Measurements from ENCODE around the gene PID1. TPM values are rescaled to one million over a fixed set of nuclear protein-coding genes. Genes with fewer than 3 reads are reported as not detected.
"Not testable (repeated sequence)": the region's sequence is repeated elsewhere in the genome, so short reads cannot be mapped to it uniquely, and the experiment has no call there.

Gene PID1
- total RNA-seq, 2 donors from 2014 or later, result 66.2 to 109 TPM

DNA sequence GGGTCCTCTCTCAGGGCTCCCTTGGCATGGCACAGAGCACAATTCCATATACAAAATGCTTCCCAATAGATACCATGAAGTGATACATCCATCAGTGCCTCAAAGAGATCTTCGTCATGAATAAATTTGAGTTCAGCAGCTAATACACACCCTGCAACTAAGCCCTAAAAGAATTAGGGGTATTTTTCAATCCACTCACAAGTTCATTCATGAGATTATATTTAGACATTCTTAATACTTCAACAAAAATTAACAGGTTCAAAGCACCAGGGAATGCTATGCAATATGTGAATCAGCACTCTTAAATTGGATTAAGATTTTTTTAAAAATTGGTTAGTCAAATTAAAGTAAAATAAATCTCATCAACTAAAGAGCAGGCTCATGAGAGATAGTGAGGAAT lies 79.7 kb downstream of the PID1 start:
- ATAC-seq (ENCODE audit: insufficient number of reproducible peaks, low FRiP score, low read depth), result no peak
- no peak for DNase-seq (ENCODE audit: low spot score)

DNA sequence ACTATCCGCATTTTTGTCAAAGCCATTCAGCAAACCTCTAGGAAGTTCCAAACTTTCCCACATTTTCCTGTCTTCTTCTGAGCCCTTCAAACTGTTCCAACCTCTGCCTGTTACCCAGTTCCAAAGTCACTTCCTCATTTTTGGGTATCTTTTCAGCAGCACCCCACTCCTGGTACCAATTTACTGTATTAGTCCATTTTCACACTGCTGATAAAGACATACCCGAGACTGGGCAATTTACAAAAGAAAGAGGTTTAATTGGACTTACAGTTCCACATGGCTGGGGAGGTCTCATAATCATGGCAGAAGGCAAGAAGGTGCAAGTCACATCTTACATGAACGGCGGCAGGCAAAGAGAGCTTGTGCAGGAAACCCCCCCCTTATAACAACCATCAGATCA lies 84.0 kb downstream of the PID1 start:
- not testable (repeated sequence) for H3K4me3 ChIP-seq; H3K27ac ChIP-seq; H3K9me3 ChIP-seq; H3K36me3 ChIP-seq; ATAC-seq (ENCODE audit: insufficient number of reproducible peaks, low FRiP score, low read depth); H3K27me3 ChIP-seq (replicated peaks; ENCODE audit: insufficient read depth); DNase-seq (ENCODE audit: low spot score)
- H3K4me1 ChIP-seq (ENCODE audit: control insufficient read depth in 1 of 2, low read depth in 2 of 2), result peaks cover 0 to 24% of the 10 kb centered on the region in 2 donors

More for the DNA sequence above, 79.7 kb downstream of the PID1 start:
- Histone ChIP-seq H3K9me3 (no peaks in the 10 kb centered on the region), H3K36me3 (no peaks in the 10 kb centered on the region), H3K27ac (no peak overlapping the region), H3K4me3 (no peak overlapping the region), H3K27me3 (replicated peaks; ENCODE audit: insufficient read depth) (no peaks in the 10 kb centered on the region), H3K4me1 (ENCODE audit: control insufficient read depth in 1 of 2, low read depth in 2 of 2) (peaks cover 0 to 11% of the 10 kb centered on the region in 2 donors)
- TF ChIP-seq, protein P1, sequence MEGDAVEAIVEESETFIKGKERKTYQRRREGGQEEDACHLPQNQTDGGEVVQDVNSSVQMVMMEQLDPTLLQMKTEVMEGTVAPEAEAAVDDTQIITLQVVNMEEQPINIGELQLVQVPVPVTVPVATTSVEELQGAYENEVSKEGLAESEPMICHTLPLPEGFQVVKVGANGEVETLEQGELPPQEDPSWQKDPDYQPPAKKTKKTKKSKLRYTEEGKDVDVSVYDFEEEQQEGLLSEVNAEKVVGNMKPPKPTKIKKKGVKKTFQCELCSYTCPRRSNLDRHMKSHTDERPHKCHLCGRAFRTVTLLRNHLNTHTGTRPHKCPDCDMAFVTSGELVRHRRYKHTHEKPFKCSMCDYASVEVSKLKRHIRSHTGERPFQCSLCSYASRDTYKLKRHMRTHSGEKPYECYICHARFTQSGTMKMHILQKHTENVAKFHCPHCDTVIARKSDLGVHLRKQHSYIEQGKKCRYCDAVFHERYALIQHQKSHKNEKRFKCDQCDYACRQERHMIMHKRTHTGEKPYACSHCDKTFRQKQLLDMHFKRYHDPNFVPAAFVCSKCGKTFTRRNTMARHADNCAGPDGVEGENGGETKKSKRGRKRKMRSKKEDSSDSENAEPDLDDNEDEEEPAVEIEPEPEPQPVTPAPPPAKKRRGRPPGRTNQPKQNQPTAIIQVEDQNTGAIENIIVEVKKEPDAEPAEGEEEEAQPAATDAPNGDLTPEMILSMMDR (IDR thresholded peaks at IDR 0.05), result no peak

DNA sequence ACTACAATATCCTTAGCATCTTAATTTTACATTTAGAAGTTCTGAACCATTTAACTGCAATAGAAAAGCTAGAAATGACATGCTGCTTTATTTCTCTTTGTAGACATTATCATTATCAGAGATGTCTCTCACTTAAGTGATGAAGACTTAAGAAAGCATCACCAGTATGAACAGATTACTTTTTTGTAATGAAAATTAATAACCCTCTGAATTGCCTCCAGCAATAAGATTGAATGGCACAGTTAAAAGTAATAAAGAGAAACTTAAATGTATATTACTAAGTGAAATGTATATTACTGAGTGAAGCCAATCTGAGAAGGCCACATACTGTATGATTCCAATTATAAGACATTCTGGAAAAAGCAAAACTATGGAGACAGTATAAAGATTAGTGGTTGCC lies 89.4 kb downstream of the PID1 start:
- ATAC-seq (ENCODE audit: insufficient number of reproducible peaks, low FRiP score, low read depth) (no peak), DNase-seq (ENCODE audit: low spot score) (no peak)
- Histone ChIP-seq H3K36me3 (no peaks in the 10 kb centered on the region), H3K4me3 (no peak overlapping the region), H3K27me3 (replicated peaks; ENCODE audit: insufficient read depth) (no peaks in the 10 kb centered on the region), H3K9me3 (no peaks in the 10 kb centered on the region), H3K4me1 (ENCODE audit: control insufficient read depth in 1 of 2, low read depth in 2 of 2) (peaks cover 5 to 63% of the 10 kb centered on the region in 2 donors), H3K27ac (no peak overlapping the region)
- TF ChIP-seq, protein P1 (IDR thresholded peaks at IDR 0.05), result no peak

DNA sequence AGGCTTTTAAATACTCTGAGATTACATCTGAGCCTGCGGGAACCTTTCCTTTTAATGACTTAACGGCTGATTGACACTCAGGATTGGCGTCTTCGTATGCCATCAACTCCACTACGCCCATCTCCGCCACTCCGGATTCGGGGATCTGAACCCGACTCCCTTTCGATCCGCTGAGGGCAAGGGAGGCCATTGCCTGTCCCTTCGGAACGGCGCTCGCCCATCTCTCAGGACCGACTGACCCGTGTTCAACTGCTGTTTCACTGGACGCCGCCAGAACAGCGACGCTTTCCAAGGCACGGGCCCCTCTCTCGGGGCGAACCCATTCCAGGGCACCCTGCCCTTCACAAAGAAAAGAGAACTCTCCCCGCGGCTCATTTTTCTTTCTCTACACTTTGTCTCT lies 90.4 kb downstream of the PID1 start:
- no peak for DNase-seq (ENCODE audit: low spot score)
- Histone ChIP-seq H3K27me3 (replicated peaks; ENCODE audit: insufficient read depth) (no peaks in the 10 kb centered on the region), H3K9me3 (no peaks in the 10 kb centered on the region), H3K4me3 (no peak overlapping the region), H3K27ac (peak overlapping the region in 1 of 2 donors; percentile 55), H3K36me3 (no peaks in the 10 kb centered on the region), H3K4me1 (ENCODE audit: control insufficient read depth in 1 of 2, low read depth in 2 of 2) (peaks cover 5 to 73% of the 10 kb centered on the region in 2 donors)
- ATAC-seq (ENCODE audit: insufficient number of reproducible peaks, low FRiP score, low read depth), result no peak
- TF ChIP-seq, protein P1 (IDR thresholded peaks at IDR 0.05), result no peak

DNA sequence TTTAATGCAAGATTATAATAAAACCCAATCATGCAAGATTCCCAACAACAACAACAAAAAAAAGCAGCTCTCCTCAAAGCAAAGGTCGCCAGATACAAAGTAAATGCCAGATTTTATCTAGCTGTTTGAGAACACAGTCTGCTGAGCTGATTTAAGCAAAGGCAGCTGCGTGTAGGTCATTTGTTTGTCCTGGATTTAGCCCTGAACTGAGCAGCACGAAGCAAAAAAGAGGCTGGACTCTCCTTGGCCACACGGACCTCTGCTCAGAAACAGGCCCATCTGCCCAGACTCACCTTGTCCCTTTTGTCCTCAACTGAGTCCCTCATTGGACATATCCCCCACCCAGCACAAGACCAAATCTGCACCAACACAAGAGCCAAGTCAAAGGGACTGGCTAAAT lies 91.5 kb downstream of the PID1 start:
- no peaks in the 10 kb centered on the region for H3K36me3 ChIP-seq
- ATAC-seq (ENCODE audit: insufficient number of reproducible peaks, low FRiP score, low read depth) (no peak), DNase-seq (ENCODE audit: low spot score) (no peak)
- H3K27ac ChIP-seq, result peak overlapping the region; percentile 55 to 70
- peaks cover 5 to 84% of the 10 kb centered on the region in 2 donors for H3K4me1 ChIP-seq (ENCODE audit: control insufficient read depth in 1 of 2, low read depth in 2 of 2)
- no peak overlapping the region for H3K4me3 ChIP-seq
- H3K27me3 ChIP-seq (replicated peaks; ENCODE audit: insufficient read depth), result no peaks in the 10 kb centered on the region
- TF ChIP-seq, protein P1 (IDR thresholded peaks at IDR 0.05), result no peak
- no peaks in the 10 kb centered on the region for H3K9me3 ChIP-seq

DNA sequence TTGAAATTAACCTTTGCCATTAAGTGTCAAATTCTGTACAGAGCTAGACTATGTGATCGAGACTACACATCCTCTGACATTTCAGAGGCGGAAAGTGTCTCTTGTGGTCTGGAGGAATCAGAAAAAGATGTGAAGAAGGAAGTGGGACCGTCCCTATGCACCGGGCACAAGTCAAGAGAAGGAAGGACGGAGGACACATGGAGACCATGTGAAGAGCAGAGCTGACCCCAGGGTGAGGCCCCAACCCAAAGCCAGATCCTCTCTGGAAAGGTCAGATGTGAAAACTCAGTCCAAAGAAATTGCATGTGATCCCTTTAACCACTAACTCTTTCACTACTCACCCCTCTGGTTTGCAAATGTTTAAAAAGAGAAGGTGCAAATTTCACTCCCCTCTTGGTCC lies 92.4 kb downstream of the PID1 start:
- ATAC-seq (ENCODE audit: insufficient number of reproducible peaks, low FRiP score, low read depth), result no peak
- TF ChIP-seq, protein P1 (IDR thresholded peaks at IDR 0.05), result no peak

More for the DNA sequence above, 92.4 kb downstream of the PID1 start:
- no peaks in the 10 kb centered on the region for H3K27me3 ChIP-seq (replicated peaks; ENCODE audit: insufficient read depth)
- H3K4me3 ChIP-seq, result no peak overlapping the region
- H3K4me1 ChIP-seq (ENCODE audit: control insufficient read depth in 1 of 2, low read depth in 2 of 2), result peaks cover 5 to 93% of the 10 kb centered on the region in 2 donors
- DNase-seq (ENCODE audit: low spot score), result no peak
- H3K36me3 ChIP-seq, result no peaks in the 10 kb centered on the region
- peak overlapping the region; percentile 55 to 70 for H3K27ac ChIP-seq
- no peaks in the 10 kb centered on the region for H3K9me3 ChIP-seq

Measured in thoracic aorta (tissue), 2 donors.